Parathyroid adenoma (tissue), 2 donors: Measurements from ENCODE around the gene KMT2C.

Source experiments
- H2AFZ ChIP-seq: fragments of 300-600 bp; sonication (generic); one replicate; pipeline ENCODE4 v1.7.0; 2017; ENCODE audit warnings: antibody characterized with exemption, mild to moderate bottlenecking
- H3K27ac ChIP-seq: fragments of 300-600 bp; sonication (generic); one replicate; pipeline ENCODE4 v1.7.0; 2017
- H3K27me3 ChIP-seq: fragments of 300-600 bp; sonication (generic); one replicate; pipeline ENCODE4 v1.7.0; 2017; ENCODE audit warnings: low read length; ENCODE audit not compliant: control insufficient read depth, insufficient read depth
- H3K36me3 ChIP-seq: fragments of 300-600 bp; sonication (generic); one replicate; pipeline ENCODE4 v1.7.0; 2017; ENCODE audit warnings: low read length; ENCODE audit not compliant: control insufficient read depth, insufficient read depth
- H3K4me1 ChIP-seq: fragments of 300-600 bp; sonication (generic); one replicate; pipeline ENCODE4 v1.7.0; 2017; ENCODE audit warnings: control low read depth
- H3K4me2 ChIP-seq: fragments of 300-600 bp; sonication (generic); one replicate; pipeline ENCODE4 v1.7.0; 2017; ENCODE audit warnings: low read length
- H3K4me3 ChIP-seq: fragments of 300-600 bp; sonication (generic); one replicate; pipeline ENCODE4 v1.7.0; 2017; ENCODE audit warnings: low read depth, low read length
- H3K79me2 ChIP-seq: fragments of 300-600 bp; sonication (generic); one replicate; pipeline ENCODE4 v1.7.0; 2017; ENCODE audit warnings: control low read depth
- H3K9ac ChIP-seq: fragments of 300-600 bp; sonication (generic); one replicate; pipeline ENCODE4 v1.7.0; 2017; ENCODE audit warnings: mild to moderate bottlenecking
- H3K9me3 ChIP-seq: fragments of 300-600 bp; sonication (generic); one replicate; pipeline ENCODE4 v1.7.0; 2017; ENCODE audit warnings: low read length; ENCODE audit not compliant: control insufficient read depth
- CTCF ChIP-seq: fragments of 300-600 bp; sonication (generic); IDR thresholded peaks from one replicate; pipeline ENCODE4 v1.7.0; 2017; ENCODE audit warnings: antibody characterized with exemption, mild to moderate bottlenecking
- donor health status: primary hyperparathyroidism.

Gene KMT2C

DNA sequence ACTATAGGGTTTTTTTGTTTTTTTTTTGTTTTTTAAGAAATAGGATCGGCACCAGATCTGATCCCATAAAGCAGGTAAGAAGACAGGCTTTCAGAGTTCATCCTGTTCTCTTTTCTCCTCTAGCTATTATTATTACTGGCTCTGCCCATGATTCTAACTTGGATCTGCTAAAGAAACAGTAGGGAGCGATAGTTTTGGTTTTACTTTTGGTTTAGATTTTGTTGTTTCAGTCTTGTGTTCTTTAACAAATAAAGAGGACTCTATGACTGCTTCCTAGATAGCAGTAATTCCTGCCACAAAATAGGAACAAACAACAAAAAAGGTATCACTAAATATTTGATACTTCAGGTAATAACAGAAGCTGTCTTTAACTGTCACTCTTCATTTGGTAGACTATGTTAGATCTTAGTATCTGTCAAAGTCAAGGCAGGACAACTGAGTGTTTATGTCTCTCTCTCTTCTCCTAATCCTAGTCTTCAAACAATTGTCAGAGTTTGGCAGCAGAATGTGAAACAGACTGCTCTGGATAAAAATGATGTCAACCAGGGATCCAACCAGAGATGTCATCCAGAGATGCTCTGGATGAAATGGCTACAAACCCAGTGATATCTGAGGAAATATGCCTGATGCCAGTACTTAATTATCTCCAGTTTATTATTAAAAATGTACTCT is 99.8 kb downstream of the KMT2C start:
- Histone ChIP-seq H3K9ac (no peak overlapping the region), H3K9me3 (no peaks in the 10 kb centered on the region), H3K27me3 (no peaks in the 10 kb centered on the region), H3K4me2 (no peak overlapping the region), H2AFZ (no peak overlapping the region), H3K4me3 (no peak overlapping the region), H3K36me3 (no peaks in the 10 kb centered on the region), H3K27ac (no peak overlapping the region), H3K79me2 (peaks cover 51% of the 10 kb centered on the region), H3K4me1 (no peaks in the 10 kb centered on the region)
- no peak for TF ChIP-seq CTCF

- no peak overlapping the region for H3K4me2 ChIP-seq
- H3K4me1 ChIP-seq = peaks cover 3% of the 10 kb centered on the region
- no peaks in the 10 kb centered on the region for H3K36me3 ChIP-seq
- H3K79me2 ChIP-seq = peaks cover 44% of the 10 kb centered on the region
- no peak overlapping the region for H3K4me3 ChIP-seq
- H3K27ac ChIP-seq = no peak overlapping the region
- no peak overlapping the region for H3K9ac ChIP-seq
- no peaks in the 10 kb centered on the region for H3K27me3 ChIP-seq
- no peak overlapping the region for H2AFZ ChIP-seq
- H3K9me3 ChIP-seq = no peaks in the 10 kb centered on the region
- no peak for TF ChIP-seq CTCF
These were observed 102.7 kb downstream of the KMT2C start for GRCh38 chr7:152333134-152333533.

GRCh38 chr7:152330827-152331226 is 105.0 kb downstream of the KMT2C start:
- Histone ChIP-seq H3K4me3 (no peak overlapping the region), H3K4me2 (no peak overlapping the region), H3K27me3 (no peaks in the 10 kb centered on the region), H3K9me3 (no peaks in the 10 kb centered on the region), H2AFZ (no peak overlapping the region), H3K79me2 (peaks cover 27% of the 10 kb centered on the region), H3K4me1 (peaks cover 3% of the 10 kb centered on the region), H3K27ac (no peak overlapping the region), H3K9ac (no peak overlapping the region), H3K36me3 (no peaks in the 10 kb centered on the region)
- TF ChIP-seq CTCF = no peak

DNA sequence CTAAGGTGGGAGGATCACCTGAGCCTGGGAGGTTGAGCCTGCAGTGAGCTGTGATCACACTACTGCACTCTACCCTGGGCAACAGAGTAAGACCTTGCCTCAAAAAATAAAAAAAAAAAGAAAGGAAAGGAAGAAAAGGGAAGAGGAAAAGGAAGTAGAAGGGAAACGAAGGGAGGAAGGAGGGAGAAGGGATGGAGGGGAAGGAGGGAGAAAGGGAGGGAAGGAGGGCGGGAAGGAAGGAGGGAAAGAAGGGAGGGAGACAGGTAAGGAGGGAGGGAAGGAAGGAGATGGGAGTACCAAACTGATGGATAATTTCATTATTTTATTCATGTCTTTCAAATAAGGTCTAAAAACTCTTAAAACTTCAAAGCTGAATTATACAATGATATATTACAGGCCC is 106.3 kb downstream of the KMT2C start:
- H3K4me1 ChIP-seq = peaks cover 3% of the 10 kb centered on the region
- no peak overlapping the region for H3K4me3 ChIP-seq
- H3K9me3 ChIP-seq = no peaks in the 10 kb centered on the region
- no peak overlapping the region for H3K27ac ChIP-seq
- H2AFZ ChIP-seq = no peak overlapping the region
- H3K9ac ChIP-seq = no peak overlapping the region
- no peak for TF ChIP-seq CTCF
- no peak overlapping the region for H3K4me2 ChIP-seq
- H3K79me2 ChIP-seq = peaks cover 23% of the 10 kb centered on the region
- H3K27me3 ChIP-seq = no peaks in the 10 kb centered on the region
- no peaks in the 10 kb centered on the region for H3K36me3 ChIP-seq

DNA sequence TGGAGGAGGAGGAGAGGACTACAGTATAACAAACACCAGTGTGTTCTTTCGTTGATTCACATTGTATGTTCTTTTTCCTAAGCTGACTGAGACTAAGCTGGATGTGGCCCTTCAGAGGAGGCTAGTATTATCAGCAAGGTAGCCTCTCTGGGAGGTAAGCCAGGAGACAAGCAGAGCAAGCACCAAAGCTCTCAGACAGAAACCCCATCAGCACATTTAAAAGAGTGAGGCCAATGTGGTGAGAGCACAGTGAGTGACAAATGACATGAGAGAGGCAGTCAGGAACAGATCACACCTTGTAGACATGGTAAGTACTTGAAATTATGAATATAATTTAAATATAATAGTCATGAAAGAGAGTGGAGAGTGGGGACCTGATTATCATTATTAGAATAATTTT is 107.6 kb downstream of the KMT2C start:
- no peaks in the 10 kb centered on the region for H3K36me3 ChIP-seq
- no peaks in the 10 kb centered on the region for H3K9me3 ChIP-seq
- no peak overlapping the region for H3K27ac ChIP-seq
- no peak for TF ChIP-seq CTCF
- no peak overlapping the region for H3K4me2 ChIP-seq
- H3K4me1 ChIP-seq = peaks cover 3% of the 10 kb centered on the region
- H3K27me3 ChIP-seq = no peaks in the 10 kb centered on the region
- H3K79me2 ChIP-seq = peaks cover 16% of the 10 kb centered on the region
- no peak overlapping the region for H3K9ac ChIP-seq
- H3K4me3 ChIP-seq = no peak overlapping the region
- no peak overlapping the region for H2AFZ ChIP-seq
